Activated T-cell treated with anti-CD3 and anti-CD28 coated beads, Interleukin-2, amount 50 U/mL, for 24 hours (primary cell): ENCODE measurements around the gene C5AR1.
A peak's percentile ranks its signal among the peaks of the same experiment; 100 is the strongest.

ENCODE experiments used
- DNase-seq: peaks from one replicate; pipeline ENCODE4 v3.0.0-alpha.2; 2020
- H3K27ac Mint-ChIP-seq: 2 replicates; pipeline ENCODE4 v1.8.0; 2020; ENCODE audit warnings: mild to moderate bottlenecking, mixed read lengths
- H3K27me3 Mint-ChIP-seq: 2 replicates; pipeline ENCODE4 v1.8.0; 2020; ENCODE audit warnings: mixed read lengths
- H3K36me3 Mint-ChIP-seq: 2 replicates; pipeline ENCODE4 v1.8.0; 2020; ENCODE audit warnings: low read depth, mixed read lengths
- H3K4me1 Mint-ChIP-seq: 2 replicates; pipeline ENCODE4 v1.8.0; 2020; ENCODE audit warnings: low read depth, mixed read lengths
- H3K4me3 Mint-ChIP-seq: 2 replicates; pipeline ENCODE4 v1.8.0; 2020; ENCODE audit warnings: mild to moderate bottlenecking, moderate library complexity, mixed read lengths
- H3K9me3 Mint-ChIP-seq: 2 replicates; pipeline ENCODE4 v1.8.0; 2020; ENCODE audit warnings: mixed read lengths

C5AR1 gene

GRCh38 chr19:47310819-47311218, 1.2 kb downstream of the C5AR1 start:
- no peak overlapping the region for H3K27ac Mint-ChIP-seq
- H3K4me3 Mint-ChIP-seq: no peak overlapping the region
- peaks cover 6% of the 10 kb centered on the region for H3K4me1 Mint-ChIP-seq
- H3K27me3 Mint-ChIP-seq: peaks cover 30% of the 10 kb centered on the region
- no peaks in the 10 kb centered on the region for H3K9me3 Mint-ChIP-seq
- H3K36me3 Mint-ChIP-seq: no peaks in the 10 kb centered on the region
- DNase-seq: no peak

GRCh38 chr19:47312366-47313006, 2.8 kb downstream of the C5AR1 start:
- Mint-ChIP-seq H3K4me3 (no peak overlapping the region), H3K27ac (no peak overlapping the region), H3K36me3 (no peaks in the 10 kb centered on the region), H3K4me1 (peaks cover 6% of the 10 kb centered on the region), H3K9me3 (no peaks in the 10 kb centered on the region), H3K27me3 (peaks cover 21% of the 10 kb centered on the region)
- DNase-seq: no peak

DNA sequence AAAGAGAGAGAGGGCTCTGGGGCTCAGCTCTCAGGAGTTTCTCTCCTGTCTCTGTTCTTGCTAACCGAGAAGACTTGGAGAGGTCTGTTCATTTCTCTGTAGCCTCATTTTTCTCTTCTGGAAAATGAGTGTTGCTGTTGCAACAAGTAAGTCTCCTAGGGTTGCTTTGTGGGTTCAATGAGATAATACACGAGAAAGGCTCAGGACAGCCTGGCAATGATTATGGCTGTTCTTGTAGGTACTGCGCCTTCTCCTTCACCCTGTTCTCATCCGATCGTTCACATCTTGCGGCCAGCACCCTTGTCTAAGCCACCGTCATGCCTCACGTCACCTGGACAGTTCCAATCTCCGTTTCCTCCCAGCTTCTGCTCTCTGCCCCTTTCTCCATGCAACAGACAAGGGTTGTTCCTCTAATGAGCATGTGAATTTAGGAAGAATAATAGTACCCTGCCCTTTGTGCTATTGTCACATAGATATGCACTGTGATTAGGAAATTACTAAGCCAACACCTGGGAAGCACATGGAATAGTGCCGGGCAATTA, 4.2 kb downstream of the C5AR1 start:
- H3K27me3 Mint-ChIP-seq: peaks cover 23% of the 10 kb centered on the region
- no peaks in the 10 kb centered on the region for H3K9me3 Mint-ChIP-seq
- H3K36me3 Mint-ChIP-seq: no peaks in the 10 kb centered on the region
- H3K4me3 Mint-ChIP-seq: no peak overlapping the region
- no peak for DNase-seq
- H3K4me1 Mint-ChIP-seq: peaks cover 6% of the 10 kb centered on the region
- H3K27ac Mint-ChIP-seq: no peak overlapping the region

DNA sequence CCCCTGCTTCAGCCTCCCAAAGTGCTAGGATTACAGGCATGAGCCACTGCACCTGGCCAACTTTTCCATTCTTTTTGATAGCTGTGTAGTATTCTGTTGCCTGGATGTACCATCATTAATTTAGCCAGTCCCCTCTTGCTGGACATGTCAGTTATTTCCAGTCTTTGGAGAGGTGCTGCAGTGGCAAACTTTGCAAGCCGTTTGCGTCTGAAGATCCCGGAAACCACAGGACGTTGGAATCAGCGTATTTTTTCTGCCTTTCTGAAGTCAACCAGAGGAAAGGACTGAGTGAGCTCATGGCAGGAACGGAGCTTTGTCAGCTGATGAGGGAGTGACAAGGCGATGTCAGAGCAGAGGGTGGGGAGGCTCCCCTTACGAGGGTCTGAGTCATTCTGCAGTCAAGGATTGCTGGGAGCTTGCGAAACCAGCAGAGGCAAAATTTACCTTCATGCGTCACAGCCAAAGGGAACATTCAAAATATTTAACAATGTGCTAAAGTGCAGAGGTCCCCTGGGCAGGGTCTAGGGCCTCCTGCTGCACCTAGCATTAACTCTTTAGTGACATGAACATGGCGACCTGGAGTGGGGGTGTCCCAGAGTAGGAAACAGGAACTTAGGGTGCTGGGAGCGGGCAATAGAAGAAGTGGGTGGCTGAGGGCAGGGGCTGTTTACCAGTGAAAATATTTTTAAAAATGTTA, 5.6 kb downstream of the C5AR1 start:
- H3K4me3 Mint-ChIP-seq: no peak overlapping the region

DNA sequence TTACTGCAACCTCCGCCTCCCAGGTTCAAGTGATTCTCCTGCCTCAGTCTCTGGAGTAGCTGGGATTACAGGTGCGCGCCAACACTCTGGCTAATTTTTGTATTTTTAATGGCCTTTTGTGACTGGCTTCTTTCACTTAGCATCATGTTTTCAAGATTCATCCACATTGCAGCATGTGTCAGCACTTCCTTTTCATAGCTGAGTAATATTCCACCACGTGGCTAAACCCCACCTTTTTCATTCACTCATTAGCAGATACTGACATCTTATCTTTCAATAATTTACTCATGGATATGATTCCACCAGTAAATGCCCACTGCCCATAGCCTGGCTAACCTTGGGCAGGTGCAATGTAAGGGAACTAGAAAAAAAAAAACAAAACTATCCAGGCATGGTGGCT, 6.9 kb downstream of the C5AR1 start:
- H3K9me3 Mint-ChIP-seq: no peaks in the 10 kb centered on the region
- peaks cover 6% of the 10 kb centered on the region for H3K4me1 Mint-ChIP-seq
- no peaks in the 10 kb centered on the region for H3K36me3 Mint-ChIP-seq
- no peak overlapping the region for H3K27ac Mint-ChIP-seq
- peaks cover 39% of the 10 kb centered on the region for H3K27me3 Mint-ChIP-seq
- no peak for DNase-seq
- no peak overlapping the region for H3K4me3 Mint-ChIP-seq

More for the DNA sequence above, 5.6 kb downstream of the C5AR1 start:
- peaks cover 6% of the 10 kb centered on the region for H3K4me1 Mint-ChIP-seq
- H3K9me3 Mint-ChIP-seq: no peaks in the 10 kb centered on the region
- H3K27me3 Mint-ChIP-seq: peaks cover 29% of the 10 kb centered on the region
- no peaks in the 10 kb centered on the region for H3K36me3 Mint-ChIP-seq
- peak; percentile 32 for DNase-seq
- H3K27ac Mint-ChIP-seq: no peak overlapping the region

DNA sequence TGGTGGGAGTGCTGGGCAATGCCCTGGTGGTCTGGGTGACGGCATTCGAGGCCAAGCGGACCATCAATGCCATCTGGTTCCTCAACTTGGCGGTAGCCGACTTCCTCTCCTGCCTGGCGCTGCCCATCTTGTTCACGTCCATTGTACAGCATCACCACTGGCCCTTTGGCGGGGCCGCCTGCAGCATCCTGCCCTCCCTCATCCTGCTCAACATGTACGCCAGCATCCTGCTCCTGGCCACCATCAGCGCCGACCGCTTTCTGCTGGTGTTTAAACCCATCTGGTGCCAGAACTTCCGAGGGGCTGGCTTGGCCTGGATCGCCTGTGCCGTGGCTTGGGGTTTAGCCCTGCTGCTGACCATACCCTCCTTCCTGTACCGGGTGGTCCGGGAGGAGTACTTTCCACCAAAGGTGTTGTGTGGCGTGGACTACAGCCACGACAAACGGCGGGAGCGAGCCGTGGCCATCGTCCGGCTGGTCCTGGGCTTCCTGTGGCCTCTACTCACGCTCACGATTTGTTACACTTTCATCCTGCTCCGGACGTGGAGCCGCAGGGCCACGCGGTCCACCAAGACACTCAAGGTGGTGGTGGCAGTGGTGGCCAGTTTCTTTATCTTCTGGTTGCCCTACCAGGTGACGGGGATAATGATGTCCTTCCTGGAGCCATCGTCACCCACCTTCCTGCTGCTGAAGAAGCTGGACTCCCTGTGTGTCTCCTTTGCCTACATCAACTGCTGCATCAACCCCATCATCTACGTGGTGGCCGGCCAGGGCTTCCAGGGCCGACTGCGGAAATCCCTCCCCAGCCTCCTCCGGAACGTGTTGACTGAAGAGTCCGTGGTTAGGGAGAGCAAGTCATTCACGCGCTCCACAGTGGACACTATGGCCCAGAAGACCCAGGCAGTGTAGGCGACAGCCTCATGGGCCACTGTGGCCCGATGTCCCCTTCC, 10.5 kb downstream of the C5AR1 start:
- Mint-ChIP-seq H3K27ac (no peak overlapping the region), H3K36me3 (no peaks in the 10 kb centered on the region), H3K4me1 (peaks cover 4% of the 10 kb centered on the region), H3K27me3 (peaks cover 49% of the 10 kb centered on the region), H3K9me3 (no peaks in the 10 kb centered on the region), H3K4me3 (no peak overlapping the region)
- no peak for DNase-seq

- no peaks in the 10 kb centered on the region for H3K9me3 Mint-ChIP-seq
- H3K4me3 Mint-ChIP-seq: no peak overlapping the region
- H3K27me3 Mint-ChIP-seq: peaks cover 53% of the 10 kb centered on the region
- no peaks in the 10 kb centered on the region for H3K4me1 Mint-ChIP-seq
- DNase-seq: no peak
- H3K36me3 Mint-ChIP-seq: no peaks in the 10 kb centered on the region
- H3K27ac Mint-ChIP-seq: no peak overlapping the region
These were observed 12.0 kb downstream of the C5AR1 start for GRCh38 chr19:47321630-47322029.

GRCh38 chr19:47322058-47322457, 12.4 kb downstream of the C5AR1 start:
- no peaks in the 10 kb centered on the region for H3K4me1 Mint-ChIP-seq
- no peak overlapping the region for H3K4me3 Mint-ChIP-seq
- no peak overlapping the region for H3K27ac Mint-ChIP-seq

GRCh38 chr19:47323409-47323808, 13.7 kb downstream of the C5AR1 start:
- Mint-ChIP-seq H3K27me3 (peaks cover 50% of the 10 kb centered on the region), H3K9me3 (no peaks in the 10 kb centered on the region), H3K36me3 (no peaks in the 10 kb centered on the region), H3K4me3 (no peak overlapping the region), H3K4me1 (no peaks in the 10 kb centered on the region), H3K27ac (no peak overlapping the region)
- DNase-seq: no peak

More at GRCh38 chr19:47322058-47322457, 12.4 kb downstream of the C5AR1 start:
- Mint-ChIP-seq H3K36me3 (no peaks in the 10 kb centered on the region), H3K9me3 (no peaks in the 10 kb centered on the region), H3K27me3 (peaks cover 53% of the 10 kb centered on the region)
- DNase-seq: no peak

DNA sequence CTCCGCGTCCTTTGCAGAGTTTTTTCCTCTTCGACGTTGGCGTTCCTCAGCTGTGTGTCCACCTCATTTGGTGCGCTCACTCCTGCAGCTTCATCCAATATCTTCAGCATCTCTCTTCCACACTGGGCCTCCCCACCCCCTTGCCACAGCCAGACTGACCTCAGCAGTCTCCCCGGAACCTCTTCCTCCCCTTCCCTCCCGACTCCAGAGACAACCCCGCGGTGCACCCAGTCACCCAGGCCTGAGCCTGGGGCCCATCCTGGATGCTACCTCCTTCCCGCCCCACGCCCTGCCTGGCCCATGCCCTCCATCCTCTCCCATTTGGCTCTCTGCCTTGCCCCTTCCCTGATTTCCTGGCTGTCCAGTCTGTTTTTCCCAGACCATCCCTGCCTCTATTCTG, 14.2 kb downstream of the C5AR1 start:
- Mint-ChIP-seq H3K27me3 (peaks cover 50% of the 10 kb centered on the region), H3K9me3 (no peaks in the 10 kb centered on the region), H3K4me3 (no peak overlapping the region), H3K4me1 (no peaks in the 10 kb centered on the region), H3K27ac (no peak overlapping the region), H3K36me3 (no peaks in the 10 kb centered on the region)
- no peak for DNase-seq

DNA sequence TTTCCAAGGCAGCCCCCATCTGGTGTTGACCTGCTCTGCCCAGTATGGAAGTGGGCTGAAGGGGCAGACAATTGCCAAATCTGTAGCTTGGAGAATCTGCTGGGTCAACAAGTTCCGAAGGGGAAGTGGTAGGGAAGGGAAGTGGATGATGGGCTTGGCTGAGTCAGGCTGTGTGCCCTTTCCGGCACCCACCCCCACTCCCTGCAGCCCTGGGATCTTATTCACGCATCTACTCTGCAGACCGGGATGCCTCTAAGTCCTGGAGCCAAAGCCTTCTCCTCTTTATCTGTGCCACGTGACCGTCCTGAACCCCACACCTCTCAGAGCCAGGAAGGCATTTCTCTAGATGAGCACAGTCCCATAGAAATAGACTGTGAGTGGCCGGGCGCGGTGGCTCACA, 14.8 kb downstream of the C5AR1 start:
- Mint-ChIP-seq H3K4me3 (no peak overlapping the region), H3K27me3 (peaks cover 47% of the 10 kb centered on the region), H3K9me3 (no peaks in the 10 kb centered on the region), H3K27ac (no peak overlapping the region), H3K36me3 (no peaks in the 10 kb centered on the region), H3K4me1 (no peaks in the 10 kb centered on the region)
- no peak for DNase-seq

- H3K4me3 Mint-ChIP-seq: no peak overlapping the region
- DNase-seq: no peak
- H3K27me3 Mint-ChIP-seq: peaks cover 6% of the 10 kb centered on the region
- no peaks in the 10 kb centered on the region for H3K36me3 Mint-ChIP-seq
- no peaks in the 10 kb centered on the region for H3K4me1 Mint-ChIP-seq
- H3K9me3 Mint-ChIP-seq: no peaks in the 10 kb centered on the region
- no peak overlapping the region for H3K27ac Mint-ChIP-seq
These were observed 20.8 kb downstream of the C5AR1 start for GRCh38 chr19:47330466-47330869.

DNA sequence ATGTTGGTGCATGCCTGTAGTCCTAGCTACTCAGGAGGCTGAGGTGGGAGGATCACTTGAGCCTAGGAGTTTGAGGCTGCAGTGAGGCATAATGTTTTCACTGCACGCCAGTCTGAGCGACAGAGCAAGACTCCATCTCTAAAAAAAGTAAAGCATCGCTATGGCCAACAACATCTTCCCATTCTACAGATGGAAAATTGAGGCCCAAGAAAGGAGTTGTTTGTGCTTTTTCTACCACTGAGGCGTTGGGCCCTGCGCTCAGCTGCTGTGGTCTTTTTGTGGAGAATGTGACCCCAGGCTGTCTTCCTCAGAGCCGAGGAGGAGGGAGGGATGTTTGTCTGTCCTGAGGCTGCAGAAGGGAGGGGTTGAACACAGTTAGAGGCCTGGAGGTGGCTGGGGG, 21.8 kb downstream of the C5AR1 start:
- H3K9me3 Mint-ChIP-seq: no peaks in the 10 kb centered on the region
- no peak overlapping the region for H3K4me3 Mint-ChIP-seq
- H3K4me1 Mint-ChIP-seq: peaks cover 4% of the 10 kb centered on the region
- H3K36me3 Mint-ChIP-seq: no peaks in the 10 kb centered on the region
- peaks cover under 1% of the 10 kb centered on the region for H3K27me3 Mint-ChIP-seq
- H3K27ac Mint-ChIP-seq: no peak overlapping the region
- DNase-seq: no peak

- H3K4me1 Mint-ChIP-seq: peaks cover 8% of the 10 kb centered on the region
- no peaks in the 10 kb centered on the region for H3K9me3 Mint-ChIP-seq
These were observed 22.4 kb downstream of the C5AR1 start, which contains the start of gene C5AR2 for GRCh38 chr19:47331931-47332547. Gene C5AR2, plus strand, starts transcription at chr19:47332175. Its CDS starts 8,625 bp downstream, at chr19:47340800.

More at GRCh38 chr19:47331931-47332547, 22.4 kb downstream of the C5AR1 start, which contains the start of gene C5AR2:
- H3K27me3 Mint-ChIP-seq: no peaks in the 10 kb centered on the region
- DNase-seq: no peak
- no peak within 1 kb of the TSS for H3K4me3 Mint-ChIP-seq
- H3K27ac Mint-ChIP-seq: no peak within 1 kb of the TSS
- H3K36me3 Mint-ChIP-seq: no peaks in the 10 kb centered on the region
